GM18870 (cell line): ENCODE measurements around the gene RAD51C.
"Not testable (repeated sequence)": the region's sequence is repeated elsewhere in the genome, so short reads cannot be mapped to it uniquely, and the experiment has no call there.

Experiments used
- ATAC-seq: cut with Tn5 transposase; IDR thresholded peaks from one replicate; pipeline ENCODE4 v1.9.1; 2021; ENCODE audit warnings: moderate library complexity; ENCODE audit not compliant: unreplicated experiment

RAD51C gene

GRCh38 chr17:58692239-58693055 is at the start of gene RAD51C:
TSS of gene RAD51C (plus strand) at chr17:58692602. CDS start at chr17:58692644, 42 bp downstream.
- peak; percentile 67 for ATAC-seq

- ATAC-seq, result no peak
These were observed 49.3 kb upstream of the RAD51C start for GRCh38 chr17:58643147-58643546.

- ATAC-seq, result no peak
These were observed 44.2 kb upstream of the RAD51C start for GRCh38 chr17:58648236-58648635.

GRCh38 chr17:58657962-58658803 is 34.2 kb upstream of the RAD51C start:
- ATAC-seq, result not testable (repeated sequence)

GRCh38 chr17:58658804-58659713 is 33.3 kb upstream of the RAD51C start:
- ATAC-seq, result peak; percentile 69

GRCh38 chr17:58659714-58660084 is 32.7 kb upstream of the RAD51C start:
- not testable (repeated sequence) for ATAC-seq

GRCh38 chr17:58660621-58661020 is 31.8 kb upstream of the RAD51C start:
- no peak for ATAC-seq

GRCh38 chr17:58661499-58661898 is 30.9 kb upstream of the RAD51C start:
- no peak for ATAC-seq

- ATAC-seq, result no peak
These were observed 28.1 kb upstream of the RAD51C start for GRCh38 chr17:58664302-58664701.

GRCh38 chr17:58665946-58666857 is 26.2 kb upstream of the RAD51C start:
- ATAC-seq, result no peak

- no peak for ATAC-seq
These were observed 25.5 kb upstream of the RAD51C start for GRCh38 chr17:58666858-58667267.

- no peak for ATAC-seq
These were observed 24.3 kb upstream of the RAD51C start for GRCh38 chr17:58667934-58668597.

GRCh38 chr17:58668598-58668935 is 23.8 kb upstream of the RAD51C start:
- no peak for ATAC-seq

- no peak for ATAC-seq
These were observed 22.5 kb upstream of the RAD51C start for GRCh38 chr17:58669853-58670252.

- no peak for ATAC-seq
These were observed 20.4 kb upstream of the RAD51C start for GRCh38 chr17:58671969-58672368.

GRCh38 chr17:58677194-58677880 is 15.1 kb upstream of the RAD51C start:
- ATAC-seq, result no peak

GRCh38 chr17:58678287-58678686 is 14.1 kb upstream of the RAD51C start:
- ATAC-seq, result not testable (repeated sequence)

- no peak for ATAC-seq
These were observed 13.0 kb upstream of the RAD51C start for GRCh38 chr17:58679263-58680037.
